Psoas muscle (tissue), 8 donors: Measurements from ENCODE around the gene TRIM50. TPM values are rescaled to one million over a fixed set of nuclear protein-coding genes. Genes with fewer than 3 reads are reported as not detected.

ENCODE experiments used
- ATAC-seq, 4 donors: fragments of 200-7000 bp; cut with Tn5 transposase; one replicate each; pipeline ENCODE4 v1.9.1; 2020; ENCODE audit warnings: moderate library complexity in 3 of 4, mild to moderate bottlenecking in 2 of 4
- DNase-seq, 2 donors: peaks; one replicate each; pipeline ENCODE4 v3.0.0-alpha.2; 2020
- H3K27ac ChIP-seq: fragments of 200-600 bp; one replicate; pipeline ENCODE4 v1.8.0; 2022
- H3K27me3 ChIP-seq, 3 donors: fragments of 200-600 bp in 1 of 3; one replicate each; pipeline versions ENCODE4 v1.6.1 to v1.8.0; 2013 to 2022; ENCODE audit warnings: low read length in 2 of 3, mild to moderate bottlenecking in 2 of 3, moderate library complexity in 1 of 3; ENCODE audit not compliant: insufficient read depth in 3 of 3
- H3K36me3 ChIP-seq, 2 donors: fragments of 200-600 bp in 1 of 2; one replicate each; pipeline versions ENCODE4 v1.6.1 to v1.8.0; 2013 to 2022; ENCODE audit warnings: low read depth in 1 of 2, mild to moderate bottlenecking in 1 of 2, moderate library complexity in 1 of 2; ENCODE audit not compliant: insufficient read depth in 1 of 2
- H3K4me1 ChIP-seq: fragments of 200-600 bp; one replicate; pipeline ENCODE4 v1.8.0; 2022
- H3K4me3 ChIP-seq: fragments of 200-600 bp; one replicate; pipeline ENCODE4 v1.8.0; 2022; ENCODE audit warnings: mild to moderate bottlenecking
- H3K9me3 ChIP-seq: fragments of 200-600 bp; one replicate; pipeline ENCODE4 v1.8.0; 2022
- CTCF ChIP-seq: fragments of 200-600 bp; IDR thresholded peaks from one replicate; pipeline ENCODE4 v1.8.0; 2022; ENCODE audit warnings: antibody characterized with exemption
- WGBS, 3 donors: extraction: QIAGEN DNeasy Blood & Tissue Kit; methylation state at CpG; one replicate each; pipeline versions ENCODE4 v1.1.6 to v1.1.7; 2013; 5-methylcytosine and 5-hydroxymethylcytosine counted together
- intact Hi-C, 2 donors: fragments of 100-400 bp; cut with DNase I; formaldehyde crosslinking; loops; one replicate each; pipeline versions ENCODE4 v1.11.0 to v1.14.2; 2022
- polyA plus RNA-seq, 3 donors: library from polyadenylated mRNA; stranded (reverse); fragments of 200-250 nt; gene quantifications; one replicate each; pipeline ENCODE4 v1.2.3, GENCODE V29; 2013
- total RNA-seq, 4 donors: library from RNA; stranded (reverse); fragmentation: NEBNext Ultra II Directional in 2 of 4; extraction: Animal tissue kit (Norgen Biotek cat#: 25700) in 2 of 4; gene quantifications; one replicate each; pipeline versions ENCODE4 v1.2.1 to v1.2.4, GENCODE V29; 2021 to 2023
- donor health status: healthy with polysubstance abuse.
- donor health status: DM: no; HTN: no; CAD: no; lungs with moderate emphysema.
- donor health status: Bipolar disorder and iron deficiency.
- donor health status: healthy.
- donor health status: DM: yes; HTN: yes; CAD: no.
- donor health status: DM: no; HTN: no; CAD: no.
- donor health status: DM: no; HTN: no; CAD: no.
- donor health status: DM: yes; HTN: yes; CAD: no.

Gene TRIM50
- total and polyA plus RNA-seq, 7 donors: 0.12 to 1.3 (median 0.32) TPM

GRCh38 chr7:73369009-73369408 lies 41.1 kb upstream of the TRIM50 start:
- WGBS, 3 donors: 79 to 91% (median 90%) methylated on average over 11 of the region's 11 CpGs
- intact Hi-C loops: no loop called here

GRCh38 chr7:73366990-73367389 lies 39.1 kb upstream of the TRIM50 start:
- WGBS, 3 donors: 64 to 73% (median 72%) methylated on average over 12 of the region's 12 CpGs
- TF ChIP-seq CTCF: no peak
- Histone ChIP-seq H3K27ac (no peak overlapping the region), H3K4me1 (no peaks in the 10 kb centered on the region), H3K4me3 (no peak overlapping the region), H3K27me3 (no peaks in the 10 kb centered on the region), H3K9me3 (no peaks in the 10 kb centered on the region), H3K36me3 (no peaks in the 10 kb centered on the region)
- intact Hi-C loops: no loop called here
- no peak for ATAC-seq
- DNase-seq: no peak

More at GRCh38 chr7:73369009-73369408, 41.1 kb upstream of the TRIM50 start:
- Histone ChIP-seq H3K4me3 (no peak overlapping the region), H3K4me1 (no peaks in the 10 kb centered on the region), H3K9me3 (no peaks in the 10 kb centered on the region), H3K27ac (no peak overlapping the region), H3K36me3 (no peaks in the 10 kb centered on the region), H3K27me3 (no peaks in the 10 kb centered on the region)
- ATAC-seq (no peak), DNase-seq (no peak)
- TF ChIP-seq CTCF: no peak

DNA sequence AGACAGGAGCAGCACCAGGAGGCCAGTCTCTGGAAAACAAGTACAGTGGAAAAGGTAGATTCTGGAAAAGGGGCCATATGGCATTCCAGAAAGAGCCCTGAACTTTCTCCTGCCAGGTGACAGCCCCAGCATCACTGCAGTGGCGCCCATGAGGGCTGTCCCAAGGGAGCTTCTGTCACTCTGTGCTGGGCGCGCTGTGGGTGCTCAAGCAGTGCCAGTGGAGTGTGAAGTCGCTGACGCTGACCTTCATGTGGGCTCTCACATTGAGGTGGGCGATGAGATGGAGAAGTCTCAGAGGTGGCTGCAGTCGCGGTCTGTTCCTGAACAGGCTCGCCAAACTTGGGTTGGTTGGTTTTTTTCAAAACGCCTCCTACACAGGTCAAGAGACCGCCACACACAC lies 38.2 kb upstream of the TRIM50 start:
- no peaks in the 10 kb centered on the region for H3K36me3 ChIP-seq
- no peak overlapping the region for H3K27ac ChIP-seq
- H3K4me1 ChIP-seq: no peaks in the 10 kb centered on the region
- H3K4me3 ChIP-seq: no peak overlapping the region
- 91 to 98% (median 94%) methylated on average over 11 of the region's 11 CpGs for WGBS, 3 donors
- intact Hi-C loops: no loop called here
- DNase-seq (no peak), ATAC-seq (no peak)
- H3K9me3 ChIP-seq: no peaks in the 10 kb centered on the region
- no peak for TF ChIP-seq CTCF
- no peaks in the 10 kb centered on the region for H3K27me3 ChIP-seq

- TF ChIP-seq CTCF: no peak
- H3K4me3 ChIP-seq: no peak overlapping the region
- H3K9me3 ChIP-seq: no peaks in the 10 kb centered on the region
- peak; percentile 32 to 72 (median 52) for ATAC-seq
- DNase-seq: no peak
- H3K36me3 ChIP-seq: no peaks in the 10 kb centered on the region
- 48 to 52% (median 49%) methylated on average over 25 of the region's 25 CpGs for WGBS, 3 donors
- H3K4me1 ChIP-seq: no peaks in the 10 kb centered on the region
- H3K27me3 ChIP-seq: no peaks in the 10 kb centered on the region
- intact Hi-C loops: no loop called here
- no peak overlapping the region for H3K27ac ChIP-seq
These were observed 36.3 kb upstream of the TRIM50 start for GRCh38 chr7:73364006-73364728.
